Measurements from ENCODE around the gene EMILIN3.

Gene EMILIN3

DNA sequence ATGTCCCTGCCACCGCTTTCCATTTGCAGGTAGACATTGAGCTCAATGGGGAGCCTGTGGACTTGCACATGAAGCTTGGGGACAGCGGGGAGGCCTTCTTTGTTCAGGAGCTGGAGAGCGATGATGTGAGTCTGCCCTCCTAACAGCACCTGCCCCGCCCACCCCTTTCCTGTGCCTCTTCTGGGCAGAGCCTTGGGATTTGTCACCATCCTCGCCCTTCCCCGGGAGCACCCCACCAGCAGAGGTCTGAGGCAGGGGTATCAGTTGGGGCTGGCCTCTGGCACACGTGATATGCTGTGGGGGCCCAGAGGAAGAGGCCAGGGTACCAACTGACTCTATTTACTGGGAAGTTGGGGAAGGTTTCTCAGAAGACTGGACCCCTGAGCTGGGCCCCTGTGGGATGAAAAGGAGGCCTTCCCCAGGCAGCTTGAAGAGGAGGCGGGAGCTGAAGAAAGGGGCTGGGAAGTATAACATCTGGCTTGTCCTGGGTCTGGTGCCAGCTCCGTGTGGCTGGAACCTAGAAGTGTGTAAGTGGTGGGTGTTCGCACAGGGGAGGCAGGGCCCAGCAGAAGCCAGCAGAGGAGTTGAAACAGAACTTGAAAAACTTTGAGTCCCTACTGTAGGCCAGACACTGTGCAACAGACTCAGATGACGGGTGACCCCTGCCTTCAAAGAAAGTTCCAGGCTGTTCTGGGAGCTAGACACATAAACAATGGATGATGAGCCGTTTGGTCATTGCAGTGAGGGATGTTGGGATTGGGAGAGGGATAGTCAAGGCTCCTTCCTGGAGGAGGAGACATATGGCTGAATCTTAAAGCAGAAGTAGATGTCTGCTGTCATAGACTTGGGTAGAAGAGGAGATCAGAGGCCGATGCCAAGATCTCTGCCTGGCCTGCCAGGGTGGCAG is 18.8 kb downstream of the EMILIN3 start:
- H3K4me3 ChIP-seq (ENCODE audit: low read depth, low read length) = no peak overlapping the region
- TF ChIP-seq, protein P1, sequence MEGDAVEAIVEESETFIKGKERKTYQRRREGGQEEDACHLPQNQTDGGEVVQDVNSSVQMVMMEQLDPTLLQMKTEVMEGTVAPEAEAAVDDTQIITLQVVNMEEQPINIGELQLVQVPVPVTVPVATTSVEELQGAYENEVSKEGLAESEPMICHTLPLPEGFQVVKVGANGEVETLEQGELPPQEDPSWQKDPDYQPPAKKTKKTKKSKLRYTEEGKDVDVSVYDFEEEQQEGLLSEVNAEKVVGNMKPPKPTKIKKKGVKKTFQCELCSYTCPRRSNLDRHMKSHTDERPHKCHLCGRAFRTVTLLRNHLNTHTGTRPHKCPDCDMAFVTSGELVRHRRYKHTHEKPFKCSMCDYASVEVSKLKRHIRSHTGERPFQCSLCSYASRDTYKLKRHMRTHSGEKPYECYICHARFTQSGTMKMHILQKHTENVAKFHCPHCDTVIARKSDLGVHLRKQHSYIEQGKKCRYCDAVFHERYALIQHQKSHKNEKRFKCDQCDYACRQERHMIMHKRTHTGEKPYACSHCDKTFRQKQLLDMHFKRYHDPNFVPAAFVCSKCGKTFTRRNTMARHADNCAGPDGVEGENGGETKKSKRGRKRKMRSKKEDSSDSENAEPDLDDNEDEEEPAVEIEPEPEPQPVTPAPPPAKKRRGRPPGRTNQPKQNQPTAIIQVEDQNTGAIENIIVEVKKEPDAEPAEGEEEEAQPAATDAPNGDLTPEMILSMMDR (IDR thresholded peaks at IDR 0.05) = no peak
- H2AFZ ChIP-seq = no peak overlapping the region
- H3K36me3 ChIP-seq (ENCODE audit: control insufficient read depth, insufficient read depth, low read length) = no peaks in the 10 kb centered on the region
- no peaks in the 10 kb centered on the region for H3K4me1 ChIP-seq
- H3K9me3 ChIP-seq (ENCODE audit: control insufficient read depth, low read length) = no peaks in the 10 kb centered on the region
- H3K9ac ChIP-seq = no peak overlapping the region
- H3K79me2 ChIP-seq = no peaks in the 10 kb centered on the region
- no peak overlapping the region for H3K4me2 ChIP-seq (ENCODE audit: low read length)
- H3K27me3 ChIP-seq (ENCODE audit: control insufficient read depth, insufficient read depth, low read length) = no peaks in the 10 kb centered on the region
- H3K27ac ChIP-seq = no peak overlapping the region

DNA sequence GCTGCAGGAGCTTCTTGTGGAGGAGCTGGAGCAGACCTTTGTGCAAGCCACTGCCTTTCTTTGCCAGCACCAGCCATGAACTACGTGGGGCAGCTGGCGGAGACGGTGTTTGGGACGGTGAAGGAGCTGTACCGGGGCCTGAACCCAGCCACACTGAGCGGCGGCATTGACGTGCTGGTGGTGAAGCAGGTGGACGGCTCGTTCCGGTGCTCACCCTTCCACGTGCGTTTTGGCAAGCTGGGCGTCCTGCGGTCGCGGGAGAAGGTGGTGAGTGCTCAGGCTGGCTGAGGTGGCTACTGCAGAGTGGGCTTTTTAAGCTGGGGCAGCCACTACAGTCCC is 20.9 kb downstream of the EMILIN3 start:
- Histone ChIP-seq H3K4me1 (peaks cover 6% of the 10 kb centered on the region), H3K4me2 (ENCODE audit: low read length) (no peak overlapping the region), H3K27me3 (ENCODE audit: control insufficient read depth, insufficient read depth, low read length) (no peaks in the 10 kb centered on the region), H3K9ac (no peak overlapping the region), H3K4me3 (ENCODE audit: low read depth, low read length) (no peak overlapping the region), H3K9me3 (ENCODE audit: control insufficient read depth, low read length) (no peaks in the 10 kb centered on the region), H3K27ac (no peak overlapping the region), H3K36me3 (ENCODE audit: control insufficient read depth, insufficient read depth, low read length) (no peaks in the 10 kb centered on the region), H3K79me2 (no peaks in the 10 kb centered on the region), H2AFZ (no peak overlapping the region)
- TF ChIP-seq, protein P1 (IDR thresholded peaks at IDR 0.05) = no peak

DNA sequence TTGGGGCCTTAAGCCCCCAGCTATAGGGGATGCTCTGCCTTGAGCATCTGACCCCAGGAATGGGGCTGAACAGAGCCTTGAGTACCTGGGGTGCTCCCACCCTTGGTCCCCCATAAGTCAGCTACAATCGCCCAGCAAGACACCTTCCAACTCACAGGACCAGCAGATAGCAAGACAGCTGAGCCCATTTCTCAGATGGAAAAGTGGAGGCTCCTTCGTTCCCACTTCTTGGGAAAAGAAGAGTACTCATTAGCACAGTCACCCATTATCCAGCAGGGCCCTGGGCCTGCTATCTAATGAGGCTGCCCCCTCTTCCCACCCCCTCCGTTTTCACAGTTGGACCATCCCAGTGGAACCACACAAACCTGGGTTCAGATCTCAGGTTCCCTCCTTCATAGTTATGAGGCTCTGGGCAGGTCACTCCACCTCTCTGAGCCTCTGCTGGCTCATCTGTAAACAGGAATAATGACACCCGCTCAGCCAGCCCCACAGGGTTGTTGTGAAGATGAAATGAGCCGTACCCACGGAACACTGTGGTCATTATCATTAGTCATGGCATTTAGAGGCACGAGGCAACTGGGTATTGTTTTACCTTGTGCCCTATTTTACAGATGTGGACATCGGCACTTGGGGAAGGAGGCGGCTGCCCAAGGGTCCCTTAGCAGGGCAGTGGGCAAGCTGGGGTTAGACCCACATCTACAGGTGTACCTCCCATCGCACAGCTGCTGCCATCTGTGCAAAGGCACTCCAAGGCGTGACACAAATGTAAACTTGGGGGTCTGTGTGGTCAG is 21.5 kb downstream of the EMILIN3 start:
- Histone ChIP-seq H3K4me2 (ENCODE audit: low read length) (no peak overlapping the region), H3K9me3 (ENCODE audit: control insufficient read depth, low read length) (no peaks in the 10 kb centered on the region), H3K27ac (no peak overlapping the region), H3K27me3 (ENCODE audit: control insufficient read depth, insufficient read depth, low read length) (no peaks in the 10 kb centered on the region), H3K9ac (no peak overlapping the region), H3K36me3 (ENCODE audit: control insufficient read depth, insufficient read depth, low read length) (no peaks in the 10 kb centered on the region), H3K4me1 (peaks cover 6% of the 10 kb centered on the region), H3K79me2 (no peaks in the 10 kb centered on the region), H3K4me3 (ENCODE audit: low read depth, low read length) (no peak overlapping the region), H2AFZ (no peak overlapping the region)
- TF ChIP-seq, protein P1 (IDR thresholded peaks at IDR 0.05) = no peak

- peaks cover 6% of the 10 kb centered on the region for H3K4me1 ChIP-seq
- no peak overlapping the region for H2AFZ ChIP-seq
- no peak overlapping the region for H3K27ac ChIP-seq
- no peak overlapping the region for H3K4me3 ChIP-seq (ENCODE audit: low read depth, low read length)
- H3K79me2 ChIP-seq = no peaks in the 10 kb centered on the region
- TF ChIP-seq, protein P1 (IDR thresholded peaks at IDR 0.05) = no peak
- no peak overlapping the region for H3K9ac ChIP-seq
- H3K36me3 ChIP-seq (ENCODE audit: control insufficient read depth, insufficient read depth, low read length) = no peaks in the 10 kb centered on the region
- no peak overlapping the region for H3K4me2 ChIP-seq (ENCODE audit: low read length)
- no peaks in the 10 kb centered on the region for H3K9me3 ChIP-seq (ENCODE audit: control insufficient read depth, low read length)
- no peaks in the 10 kb centered on the region for H3K27me3 ChIP-seq (ENCODE audit: control insufficient read depth, insufficient read depth, low read length)
These were observed 22.1 kb downstream of the EMILIN3 start for GRCh38 chr20:41344477-41344876.

All from parathyroid adenoma (tissue), 2 donors.